Activated naive CD8-positive, alpha-beta T cell treated with anti-CD3 and anti-CD28 coated beads, Interleukin-2, amount 50 U/mL, for 24 hours (primary cell): ENCODE data around the gene AOPEP.

Experiments
- ATAC-seq: fragments of 150-1000 bp; cut with Tn5 transposase; one replicate; pipeline ENCODE4 v1.10.0; 2021
- DNase-seq: peaks from one replicate; pipeline ENCODE4 v3.0.0; 2021
- H3K27ac Mint-ChIP-seq: one replicate; pipeline ENCODE4 v1.8.0; 2021; ENCODE audit warnings: mild to moderate bottlenecking, mixed read lengths
- H3K27me3 Mint-ChIP-seq: one replicate; pipeline ENCODE4 v1.8.0; 2021; ENCODE audit warnings: mixed read lengths
- H3K36me3 Mint-ChIP-seq: one replicate; pipeline ENCODE4 v1.8.0; 2021; ENCODE audit warnings: low read depth, mixed read lengths
- H3K4me1 Mint-ChIP-seq: one replicate; pipeline ENCODE4 v1.8.0; 2021; ENCODE audit warnings: mixed read lengths
- H3K4me3 Mint-ChIP-seq: one replicate; pipeline ENCODE4 v1.8.0; 2021; ENCODE audit warnings: mild to moderate bottlenecking, moderate library complexity, mixed read lengths
- H3K9me3 Mint-ChIP-seq: one replicate; pipeline ENCODE4 v1.8.0; 2021; ENCODE audit warnings: mixed read lengths

The AOPEP gene

GRCh38 chr9:94907264-94907936 is 180.9 kb downstream of the AOPEP start:
- DNase-seq (no peak), ATAC-seq (no peak)
- no peak overlapping the region for H3K27ac Mint-ChIP-seq
- peaks cover 3% of the 10 kb centered on the region for H3K36me3 Mint-ChIP-seq
- H3K4me1 Mint-ChIP-seq, result peaks cover 11% of the 10 kb centered on the region
- H3K27me3 Mint-ChIP-seq, result no peaks in the 10 kb centered on the region
- no peak overlapping the region for H3K4me3 Mint-ChIP-seq
- H3K9me3 Mint-ChIP-seq, result no peaks in the 10 kb centered on the region

GRCh38 chr9:94908011-94908563 is 181.6 kb downstream of the AOPEP start:
- no peak for ATAC-seq
- H3K27me3 Mint-ChIP-seq, result no peaks in the 10 kb centered on the region
- H3K4me3 Mint-ChIP-seq, result no peak overlapping the region
- no peak overlapping the region for H3K27ac Mint-ChIP-seq
- no peaks in the 10 kb centered on the region for H3K9me3 Mint-ChIP-seq
- peaks cover 3% of the 10 kb centered on the region for H3K36me3 Mint-ChIP-seq
- DNase-seq, result no peak
- peaks cover 11% of the 10 kb centered on the region for H3K4me1 Mint-ChIP-seq

GRCh38 chr9:94908583-94909249 is 182.2 kb downstream of the AOPEP start:
- DNase-seq (no peak), ATAC-seq (no peak)
- Mint-ChIP-seq H3K9me3 (no peaks in the 10 kb centered on the region), H3K27me3 (no peaks in the 10 kb centered on the region), H3K36me3 (peaks cover 3% of the 10 kb centered on the region), H3K4me1 (peaks cover 11% of the 10 kb centered on the region), H3K27ac (no peak overlapping the region), H3K4me3 (no peak overlapping the region)

- ATAC-seq (peak; percentile 94), DNase-seq (peak; percentile 5)
- no peaks in the 10 kb centered on the region for H3K36me3 Mint-ChIP-seq
- H3K9me3 Mint-ChIP-seq, result no peaks in the 10 kb centered on the region
- H3K27ac Mint-ChIP-seq, result no peak overlapping the region
- H3K4me3 Mint-ChIP-seq, result no peak overlapping the region
- peaks cover 11% of the 10 kb centered on the region for H3K4me1 Mint-ChIP-seq
- H3K27me3 Mint-ChIP-seq, result no peaks in the 10 kb centered on the region
These were observed 182.9 kb downstream of the AOPEP start for GRCh38 chr9:94909250-94909894.

- ATAC-seq (no peak), DNase-seq (no peak)
- Mint-ChIP-seq H3K4me1 (peaks cover 11% of the 10 kb centered on the region), H3K4me3 (no peak overlapping the region), H3K27me3 (no peaks in the 10 kb centered on the region), H3K27ac (no peak overlapping the region), H3K9me3 (no peaks in the 10 kb centered on the region), H3K36me3 (no peaks in the 10 kb centered on the region)
These were observed 183.6 kb downstream of the AOPEP start for GRCh38 chr9:94909965-94910730.

- Mint-ChIP-seq H3K9me3 (no peaks in the 10 kb centered on the region), H3K27ac (no peak overlapping the region), H3K4me1 (peaks cover 11% of the 10 kb centered on the region), H3K36me3 (no peaks in the 10 kb centered on the region), H3K27me3 (no peaks in the 10 kb centered on the region), H3K4me3 (no peak overlapping the region)
- no peak for ATAC-seq
- no peak for DNase-seq
These were observed 184.7 kb downstream of the AOPEP start for GRCh38 chr9:94911211-94911610.

GRCh38 chr9:94911986-94912635 is 185.6 kb downstream of the AOPEP start:
- Mint-ChIP-seq H3K9me3 (no peaks in the 10 kb centered on the region), H3K4me3 (no peak overlapping the region), H3K27ac (no peak overlapping the region)

GRCh38 chr9:94912700-94913249 is 186.3 kb downstream of the AOPEP start:
- Mint-ChIP-seq H3K27me3 (no peaks in the 10 kb centered on the region), H3K27ac (no peak overlapping the region), H3K9me3 (no peaks in the 10 kb centered on the region), H3K36me3 (no peaks in the 10 kb centered on the region), H3K4me1 (peaks cover 10% of the 10 kb centered on the region), H3K4me3 (no peak overlapping the region)
- DNase-seq (no peak), ATAC-seq (no peak)

More at GRCh38 chr9:94911986-94912635, 185.6 kb downstream of the AOPEP start:
- no peaks in the 10 kb centered on the region for H3K27me3 Mint-ChIP-seq
- DNase-seq (no peak), ATAC-seq (no peak)
- peaks cover 11% of the 10 kb centered on the region for H3K4me1 Mint-ChIP-seq
- H3K36me3 Mint-ChIP-seq, result no peaks in the 10 kb centered on the region

- Mint-ChIP-seq H3K36me3 (no peaks in the 10 kb centered on the region), H3K4me3 (no peak overlapping the region), H3K4me1 (peaks cover 6% of the 10 kb centered on the region), H3K27ac (no peak overlapping the region), H3K9me3 (no peaks in the 10 kb centered on the region), H3K27me3 (no peaks in the 10 kb centered on the region)
- DNase-seq (no peak), ATAC-seq (no peak)
These were observed 187.1 kb downstream of the AOPEP start for GRCh38 chr9:94913550-94913949.

- H3K36me3 Mint-ChIP-seq, result no peaks in the 10 kb centered on the region
- DNase-seq (no peak), ATAC-seq (no peak)
- H3K4me3 Mint-ChIP-seq, result no peak overlapping the region
- no peaks in the 10 kb centered on the region for H3K9me3 Mint-ChIP-seq
- no peak overlapping the region for H3K27ac Mint-ChIP-seq
- H3K27me3 Mint-ChIP-seq, result no peaks in the 10 kb centered on the region
- no peaks in the 10 kb centered on the region for H3K4me1 Mint-ChIP-seq
These were observed 189.3 kb downstream of the AOPEP start for GRCh38 chr9:94915476-94916450.

- Mint-ChIP-seq H3K4me1 (no peaks in the 10 kb centered on the region), H3K4me3 (no peak overlapping the region), H3K27ac (no peak overlapping the region), H3K9me3 (no peaks in the 10 kb centered on the region), H3K27me3 (no peaks in the 10 kb centered on the region), H3K36me3 (no peaks in the 10 kb centered on the region)
- ATAC-seq (no peak), DNase-seq (no peak)
These were observed 190.5 kb downstream of the AOPEP start for GRCh38 chr9:94916956-94917355.

GRCh38 chr9:94918038-94918753 is 191.7 kb downstream of the AOPEP start:
- DNase-seq (no peak), ATAC-seq (peak; percentile 68)
- H3K9me3 Mint-ChIP-seq, result no peaks in the 10 kb centered on the region
- H3K4me3 Mint-ChIP-seq, result no peak overlapping the region
- H3K27me3 Mint-ChIP-seq, result no peaks in the 10 kb centered on the region
- no peak overlapping the region for H3K27ac Mint-ChIP-seq
- no peaks in the 10 kb centered on the region for H3K36me3 Mint-ChIP-seq
- no peaks in the 10 kb centered on the region for H3K4me1 Mint-ChIP-seq
